ENCODE data around the gene GNA12.

DNA sequence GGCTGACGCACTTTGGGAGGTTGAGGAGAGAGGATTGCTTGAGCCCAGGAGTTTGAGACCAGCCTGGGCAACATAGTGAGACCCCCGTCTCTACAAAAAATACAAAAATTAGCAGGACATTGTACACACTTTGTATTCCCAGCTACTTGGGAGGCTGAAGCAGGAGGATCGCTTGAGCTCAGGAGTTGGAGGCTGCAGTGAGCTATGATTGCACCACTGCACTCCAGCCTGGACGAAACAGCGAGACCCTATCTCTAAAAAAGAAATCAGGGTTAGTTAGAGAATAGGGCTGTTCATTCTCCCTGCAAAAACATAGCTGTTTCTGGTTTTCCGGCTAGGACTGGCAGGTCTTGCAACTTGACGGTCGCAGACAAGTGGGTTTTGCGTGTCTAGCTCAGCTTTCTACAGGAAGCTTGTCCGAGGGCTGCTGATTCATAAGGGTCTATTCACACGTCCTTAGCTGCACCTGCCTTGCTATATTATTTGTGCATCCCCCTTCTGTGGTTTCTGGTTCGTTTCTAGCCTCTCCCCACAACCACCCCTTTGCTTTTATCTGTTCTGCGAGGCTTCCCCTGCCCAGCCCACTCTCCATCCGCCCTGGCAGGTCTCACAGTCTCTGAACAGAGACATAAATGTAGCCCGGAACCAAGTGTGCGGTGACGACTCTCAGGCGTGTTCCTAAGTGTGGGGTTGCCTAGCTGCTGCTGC is 145.4 kb downstream of the GNA12 start:
- TF ChIP-seq, protein P1, sequence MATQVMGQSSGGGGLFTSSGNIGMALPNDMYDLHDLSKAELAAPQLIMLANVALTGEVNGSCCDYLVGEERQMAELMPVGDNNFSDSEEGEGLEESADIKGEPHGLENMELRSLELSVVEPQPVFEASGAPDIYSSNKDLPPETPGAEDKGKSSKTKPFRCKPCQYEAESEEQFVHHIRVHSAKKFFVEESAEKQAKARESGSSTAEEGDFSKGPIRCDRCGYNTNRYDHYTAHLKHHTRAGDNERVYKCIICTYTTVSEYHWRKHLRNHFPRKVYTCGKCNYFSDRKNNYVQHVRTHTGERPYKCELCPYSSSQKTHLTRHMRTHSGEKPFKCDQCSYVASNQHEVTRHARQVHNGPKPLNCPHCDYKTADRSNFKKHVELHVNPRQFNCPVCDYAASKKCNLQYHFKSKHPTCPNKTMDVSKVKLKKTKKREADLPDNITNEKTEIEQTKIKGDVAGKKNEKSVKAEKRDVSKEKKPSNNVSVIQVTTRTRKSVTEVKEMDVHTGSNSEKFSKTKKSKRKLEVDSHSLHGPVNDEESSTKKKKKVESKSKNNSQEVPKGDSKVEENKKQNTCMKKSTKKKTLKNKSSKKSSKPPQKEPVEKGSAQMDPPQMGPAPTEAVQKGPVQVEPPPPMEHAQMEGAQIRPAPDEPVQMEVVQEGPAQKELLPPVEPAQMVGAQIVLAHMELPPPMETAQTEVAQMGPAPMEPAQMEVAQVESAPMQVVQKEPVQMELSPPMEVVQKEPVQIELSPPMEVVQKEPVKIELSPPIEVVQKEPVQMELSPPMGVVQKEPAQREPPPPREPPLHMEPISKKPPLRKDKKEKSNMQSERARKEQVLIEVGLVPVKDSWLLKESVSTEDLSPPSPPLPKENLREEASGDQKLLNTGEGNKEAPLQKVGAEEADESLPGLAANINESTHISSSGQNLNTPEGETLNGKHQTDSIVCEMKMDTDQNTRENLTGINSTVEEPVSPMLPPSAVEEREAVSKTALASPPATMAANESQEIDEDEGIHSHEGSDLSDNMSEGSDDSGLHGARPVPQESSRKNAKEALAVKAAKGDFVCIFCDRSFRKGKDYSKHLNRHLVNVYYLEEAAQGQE (IDR thresholded peaks at IDR 0.05; ENCODE audit: low read depth) = no peak
- no peak for TF ChIP-seq RAD21 (IDR thresholded peaks at IDR 0.05; ENCODE audit: low read depth)
- TF ChIP-seq YY1 (IDR thresholded peaks at IDR 0.05; ENCODE audit: low read depth) = no peak
- no peak for TF ChIP-seq ZBTB7A (IDR thresholded peaks at IDR 0.05; ENCODE audit: low read depth)

All from Ishikawa (cell line).